NCI-H345 (cell line): ENCODE measurements around the gene DLG5.

Experiments
- DNase-seq: peaks from one replicate; lab custom pipeline; 2025; lab: John Stamatoyannopoulos, UW

The DLG5 gene

GRCh38 chr10:77926566-77927401, at the start of gene DLG5:
DLG5 (minus strand) TSS chr10:77926755; CDS start chr10:77926520, 235 bp downstream.
- peak; percentile 24 for DNase-seq

GRCh38 chr10:77975086-77975666, 48.6 kb upstream of the DLG5 start:
- no peak for DNase-seq

- no peak for DNase-seq
These were observed 48.0 kb upstream of the DLG5 start for GRCh38 chr10:77974396-77975074.

DNA sequence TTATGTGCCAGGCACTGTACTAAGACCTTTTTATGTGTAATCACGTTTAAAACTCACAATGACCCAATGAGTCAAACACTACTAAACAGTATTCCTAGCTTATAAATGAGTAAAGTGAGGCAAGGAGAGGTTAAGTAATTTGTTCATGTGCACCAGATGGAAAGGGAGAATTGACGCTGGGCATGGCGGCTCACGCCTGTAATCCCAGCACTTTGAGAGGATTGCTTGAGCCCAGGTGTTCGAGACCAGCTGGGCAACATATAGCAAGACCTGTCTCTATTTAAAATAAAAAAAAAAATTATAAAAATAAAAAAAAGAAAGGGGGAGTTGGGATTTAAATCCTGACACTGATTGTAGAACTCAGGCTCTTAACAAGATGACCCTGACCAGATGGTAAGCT, 46.7 kb upstream of the DLG5 start:
- no peak for DNase-seq

- DNase-seq, result no peak
These were observed 45.6 kb upstream of the DLG5 start for GRCh38 chr10:77972148-77972547.

DNA sequence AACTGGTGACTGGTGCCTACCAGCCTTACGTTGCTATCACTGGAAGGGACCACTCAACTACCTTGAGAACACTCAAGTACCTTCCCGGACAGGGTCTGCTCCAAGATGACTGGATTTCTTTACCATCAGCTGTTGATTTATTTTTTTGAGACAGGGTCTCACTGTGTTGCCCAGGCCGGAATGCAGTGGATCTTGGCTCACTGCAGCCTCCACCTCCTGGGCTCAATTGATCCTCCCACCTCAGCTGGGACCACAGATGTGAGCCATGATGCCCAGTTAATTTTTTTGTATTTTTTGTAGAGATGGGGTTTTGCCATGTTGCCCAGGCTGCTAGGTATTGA, 45.2 kb upstream of the DLG5 start:
- DNase-seq, result no peak

GRCh38 chr10:77970869-77971803, 44.6 kb upstream of the DLG5 start:
- no peak for DNase-seq

- DNase-seq, result no peak
These were observed 42.6 kb upstream of the DLG5 start for GRCh38 chr10:77969114-77969513.

- DNase-seq, result no peak
These were observed 41.1 kb upstream of the DLG5 start for GRCh38 chr10:77967611-77968022.

DNA sequence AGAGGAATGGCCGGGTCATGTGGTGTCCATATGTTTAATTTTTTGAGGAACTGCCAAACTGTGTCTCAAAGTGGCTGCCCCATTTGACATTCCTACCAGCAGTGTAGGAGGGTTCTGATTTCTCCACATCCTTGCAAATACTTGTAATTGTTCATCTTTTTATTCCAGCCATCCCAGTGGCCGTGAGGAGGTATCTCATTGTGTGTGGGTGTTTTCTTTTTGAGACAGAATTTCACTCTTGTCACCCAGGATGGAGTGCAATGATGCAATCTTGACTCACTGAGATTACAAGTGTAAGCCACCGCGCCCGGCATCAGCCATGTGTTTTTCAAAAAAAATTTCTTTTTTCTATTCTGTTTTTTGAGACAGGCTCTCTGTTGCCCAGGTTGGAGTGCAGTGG, 38.7 kb upstream of the DLG5 start:
- no peak for DNase-seq

GRCh38 chr10:77964811-77965210, 38.3 kb upstream of the DLG5 start:
- DNase-seq, result no peak

- no peak for DNase-seq
These were observed 37.3 kb upstream of the DLG5 start for GRCh38 chr10:77963901-77964300.

DNA sequence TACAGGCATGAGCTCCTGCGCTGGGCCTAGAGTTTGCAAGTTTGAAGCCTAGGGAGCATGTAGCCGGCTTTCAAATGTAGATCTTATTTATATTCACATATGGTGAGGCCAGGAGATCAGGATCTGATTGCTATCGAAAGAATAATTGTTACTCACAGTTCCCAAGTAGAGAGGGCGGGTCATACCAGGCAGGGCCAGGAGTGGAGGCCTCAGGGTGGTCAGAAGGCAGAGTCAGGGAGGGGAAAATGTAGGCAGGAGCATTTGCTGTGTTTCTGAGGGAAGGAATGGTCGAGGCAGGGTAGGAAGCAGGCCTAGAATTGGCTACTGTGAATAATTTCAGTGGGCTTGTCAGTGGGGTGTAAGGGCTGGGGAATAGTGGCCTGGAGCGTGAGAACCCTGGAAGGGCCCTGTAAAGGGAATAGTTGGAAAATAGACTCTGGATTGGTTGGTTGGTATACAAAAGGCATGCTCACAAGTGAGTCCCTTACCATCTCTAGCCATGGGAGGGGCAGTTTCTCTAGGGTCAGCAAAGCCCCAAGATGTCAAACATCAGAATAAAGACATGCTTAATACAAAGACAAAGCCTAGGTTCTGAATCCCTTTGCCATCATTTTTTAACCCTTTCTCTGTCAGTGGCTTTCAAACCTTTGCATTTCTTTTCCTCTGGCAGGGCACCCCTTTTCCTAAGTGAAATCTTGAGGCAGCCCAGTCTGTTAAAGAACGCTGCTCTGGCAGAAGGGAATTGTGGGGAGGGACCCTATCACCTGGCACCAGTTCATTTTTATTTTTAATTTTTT, 36.0 kb upstream of the DLG5 start:
- no peak for DNase-seq

GRCh38 chr10:77961668-77962067, 35.1 kb upstream of the DLG5 start:
- no peak for DNase-seq

DNA sequence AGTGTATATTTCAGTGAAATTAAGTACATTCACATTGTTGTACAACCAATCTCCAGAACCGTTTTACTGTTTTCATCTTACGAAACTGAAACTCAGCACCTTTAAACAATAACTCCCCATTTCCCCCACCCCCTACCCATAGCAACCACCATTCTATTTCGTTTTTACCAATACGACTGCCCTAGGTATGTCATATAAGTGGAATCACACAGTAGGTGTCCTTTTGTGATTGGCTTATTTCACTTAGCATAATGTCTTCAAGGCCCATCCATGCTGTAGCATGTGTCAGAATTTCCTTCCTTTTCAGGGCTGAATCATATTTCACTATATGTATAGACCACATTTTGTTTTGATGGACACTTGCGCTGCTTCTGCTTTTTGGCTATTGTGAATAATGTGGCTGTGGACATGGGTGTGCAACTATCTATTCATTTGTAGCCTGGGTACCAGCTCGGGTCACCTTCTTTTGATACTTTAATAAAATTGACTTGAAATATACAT, 34.3 kb upstream of the DLG5 start:
- DNase-seq, result no peak

DNA sequence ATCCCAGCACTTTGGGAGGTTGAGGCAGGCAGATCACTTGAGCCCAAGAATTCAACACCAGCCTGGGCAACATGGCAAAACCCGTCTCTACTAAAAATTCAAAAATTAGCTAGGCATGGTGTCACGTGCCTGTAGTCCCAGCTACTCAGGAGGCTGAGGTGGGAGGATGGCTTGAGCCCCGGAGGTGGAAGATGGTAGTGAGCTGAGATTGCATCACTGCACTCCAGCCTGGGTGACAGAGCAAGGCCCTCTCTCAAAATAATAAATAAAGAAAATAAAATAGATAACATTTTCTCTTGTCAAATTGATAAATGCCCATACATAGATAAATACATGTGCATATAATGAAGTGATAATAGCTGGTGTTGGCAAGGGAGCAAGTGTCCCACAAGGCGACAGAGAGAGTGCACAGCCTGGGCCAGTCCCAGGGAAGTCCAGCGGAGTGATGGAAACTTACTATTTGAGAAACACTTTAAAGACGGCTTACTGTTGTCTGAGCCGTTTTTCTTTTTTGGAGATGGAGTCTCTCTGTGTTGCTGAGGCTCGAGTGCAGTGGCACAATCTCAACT, 33.4 kb upstream of the DLG5 start:
- DNase-seq, result no peak

DNA sequence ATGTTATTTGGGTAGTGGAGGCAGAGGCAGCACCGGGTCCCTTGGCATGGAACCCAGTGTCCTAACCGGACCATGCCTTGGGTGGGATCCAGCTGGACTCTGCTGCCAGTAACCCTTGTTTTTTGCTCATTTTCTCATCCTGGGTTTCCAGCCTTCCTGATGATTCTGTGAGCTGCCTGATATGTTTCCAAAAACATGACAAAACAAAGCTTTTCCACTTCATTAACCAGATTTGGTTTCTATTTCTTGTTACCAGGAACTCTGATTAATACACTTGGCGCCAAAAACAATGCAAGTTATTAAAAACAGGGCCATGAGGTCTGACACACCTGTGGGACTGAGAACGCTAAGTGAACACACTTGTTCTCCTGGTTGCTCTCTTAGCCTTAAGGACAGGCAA, 32.8 kb upstream of the DLG5 start:
- no peak for DNase-seq

DNA sequence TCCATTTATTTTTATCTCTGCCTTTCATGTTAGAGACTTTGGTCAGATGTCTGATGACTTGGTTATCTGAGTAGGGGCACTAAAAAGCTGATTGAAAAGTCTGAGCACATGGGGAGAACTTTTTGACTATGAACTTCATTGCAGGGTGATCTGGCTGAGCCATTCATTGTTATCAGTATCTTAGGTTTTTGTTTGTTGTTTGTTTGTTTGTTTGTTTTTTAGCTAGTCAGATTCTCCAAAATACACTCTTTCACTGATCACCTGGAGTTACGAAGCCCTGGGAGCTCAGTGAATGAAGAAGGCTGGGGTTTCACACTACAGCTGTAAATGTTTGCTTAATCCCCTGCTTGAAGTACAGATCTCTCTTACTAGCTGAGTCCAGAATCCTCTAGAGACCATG, 28.6 kb upstream of the DLG5 start:
- DNase-seq, result no peak

- no peak for DNase-seq
These were observed 22.6 kb upstream of the DLG5 start for GRCh38 chr10:77949167-77949566.

- no peak for DNase-seq
These were observed 19.5 kb upstream of the DLG5 start for GRCh38 chr10:77946084-77946483.

- DNase-seq, result no peak
These were observed 18.0 kb upstream of the DLG5 start for GRCh38 chr10:77944519-77944918.
